Kidney (tissue), 14 donors: Measurements from ENCODE around the gene SULF2. TPM values are rescaled to one million over a fixed set of nuclear protein-coding genes. Genes with fewer than 3 reads are reported as not detected.

ENCODE experiments used
- DNase-seq, 5 donors: peaks; one replicate each; pipeline ENCODE4 v3.0.0-alpha.2; 2013 to 2020
- FAIRE-seq: peaks from 2 replicates; lab custom pipeline; 2012; peaks lifted over from hg19 to GRCh38; lab: Jason Lieb, UNC
- H3K27ac ChIP-seq, 2 donors: one replicate each; pipeline ENCODE4 v1.7.0; 2013; ENCODE audit warnings: low read depth in 2 of 2, low read length in 2 of 2, inconsistent platforms in 1 of 2
- H3K27me3 ChIP-seq: one replicate; pipeline ENCODE4 v1.7.1; 2013; ENCODE audit warnings: low read length, inconsistent platforms; ENCODE audit not compliant: control insufficient read depth, insufficient read depth
- H3K36me3 ChIP-seq, 3 donors: one replicate each; pipeline versions ENCODE4 v1.7.0 to v1.7.1; 2013; ENCODE audit warnings: low read length in 3 of 3, control low read depth in 1 of 3, inconsistent platforms in 1 of 3; ENCODE audit not compliant: insufficient read depth in 3 of 3, control insufficient read depth in 2 of 3
- H3K4me1 ChIP-seq, 3 donors: one replicate each; pipeline versions ENCODE4 v1.7.0 to v1.7.1; 2013; ENCODE audit warnings: low read length in 3 of 3, inconsistent platforms in 1 of 3, low read depth in 1 of 3; ENCODE audit not compliant: control insufficient read depth in 2 of 3, insufficient read depth in 2 of 3
- H3K4me3 ChIP-seq, 3 donors: one replicate each; pipeline versions ENCODE4 v1.7.0 to v1.8.1; 2013; ENCODE audit warnings: low read length in 3 of 3, control low read depth in 1 of 3, inconsistent platforms in 1 of 3
- H3K9ac ChIP-seq, 3 donors: one replicate each; pipeline versions ENCODE4 v1.7.0 to v1.7.1; 2013; ENCODE audit warnings: low read length in 3 of 3, control low read depth in 1 of 3, inconsistent platforms in 1 of 3
- H3K9me3 ChIP-seq, 3 donors: one replicate each; pipeline versions ENCODE4 v1.7.0 to v1.7.1; 2013; ENCODE audit warnings: low read length in 3 of 3, control low read depth in 1 of 3, inconsistent platforms in 1 of 3; ENCODE audit not compliant: control insufficient read depth in 2 of 3, insufficient read depth in 1 of 3
- CTCF ChIP-seq: IDR thresholded peaks from 3 replicates; pipeline ENCODE4 v1.5.1; 2012; ENCODE audit warnings: mild to moderate bottlenecking, moderate library complexity, borderline replicate concordance; ENCODE audit not compliant: insufficient read depth; ENCODE audit errors: extremely low read depth
- intact Hi-C: fragments of 100-400 bp; cut with DNase I; formaldehyde crosslinking; loops from one replicate; pipeline ENCODE4 v1.11.1; 2022
- polyA plus RNA-seq: library from polyadenylated mRNA; stranded (reverse); fragments of 350-450 nt; fragmentation: Illumina TruSeq; extraction: RNeasy Lipid Tissue Mini Kit (QIAGEN cat#74804); gene quantifications from one replicate; pipeline ENCODE4 v1.2.3, GENCODE V29; 2014; ENCODE audit warnings: low read depth, low replicate concordance; ENCODE audit not compliant: insufficient read depth
- total RNA-seq: library from RNA; stranded (reverse); fragmentation: NEBNext Ultra II Directional; extraction: Animal tissue kit (Norgen Biotek cat#: 25700); gene quantifications from one replicate; pipeline ENCODE4 v1.2.1, GENCODE V29; 2021
- donor health status: control.
- donor health status: control.
- donor health status: control.
- donor health status: control.
- donor health status: control.
- donor health status: DM: yes; HTN: yes; CAD: no.
- donor health status: Normal renal cell carcinoma (clear cell type).

The SULF2 gene
- total and polyA plus RNA-seq, 2 donors from 2014 or later: 85.1 to 257 TPM

GRCh38 chr20:47669927-47670890 is 115.1 kb downstream of the SULF2 start:
- intact Hi-C loops: loop anchor here (5.0 kb wide), 1 partner anchor 952 kb away; no protein-coding TSS in a partner anchor
- TF ChIP-seq CTCF: no peak
- FAIRE-seq: no peak

GRCh38 chr20:47669489-47669888 is 115.8 kb downstream of the SULF2 start:
- no peak overlapping the region for H3K4me3 ChIP-seq
- DNase-seq: no peak
- no peak overlapping the region for H3K9ac ChIP-seq
- H3K4me1 ChIP-seq: peaks cover 0 to 8% (median 0%) of the 10 kb centered on the region in 3 donors
- intact Hi-C loops: loop anchor here (5.0 kb wide), 1 partner anchor 953 kb away; no protein-coding TSS in a partner anchor
- TF ChIP-seq CTCF: no peak
- no peaks in the 10 kb centered on the region for H3K27me3 ChIP-seq
- no peaks in the 10 kb centered on the region for H3K9me3 ChIP-seq
- no peak for FAIRE-seq
- H3K27ac ChIP-seq: no peak overlapping the region
- no peaks in the 10 kb centered on the region for H3K36me3 ChIP-seq

More at GRCh38 chr20:47669927-47670890, 115.1 kb downstream of the SULF2 start:
- Histone ChIP-seq H3K27ac (no peak overlapping the region), H3K36me3 (no peaks in the 10 kb centered on the region), H3K27me3 (no peaks in the 10 kb centered on the region), H3K9me3 (no peaks in the 10 kb centered on the region), H3K4me1 (peaks cover 0 to 8% (median 0%) of the 10 kb centered on the region in 3 donors), H3K9ac (no peak overlapping the region), H3K4me3 (no peak overlapping the region)
- no peak for DNase-seq

- no peak overlapping the region for H3K4me3 ChIP-seq
- TF ChIP-seq CTCF: no peak
- intact Hi-C loops: loop anchor here (5.0 kb wide), 1 partner anchor 953 kb away; no protein-coding TSS in a partner anchor
- no peak overlapping the region for H3K27ac ChIP-seq
- H3K36me3 ChIP-seq: no peaks in the 10 kb centered on the region
- DNase-seq (no peak), FAIRE-seq (no peak)
- peaks cover 0 to 8% (median 0%) of the 10 kb centered on the region in 3 donors for H3K4me1 ChIP-seq
- no peak overlapping the region for H3K9ac ChIP-seq
- H3K9me3 ChIP-seq: no peaks in the 10 kb centered on the region
- no peaks in the 10 kb centered on the region for H3K27me3 ChIP-seq
Measured at GRCh38 chr20:47669152-47669425, 116.2 kb downstream of the SULF2 start.
